Heart right ventricle (tissue), 16 donors: Measurements from ENCODE around the gene UACA. TPM values are rescaled to one million over a fixed set of nuclear protein-coding genes. Genes with fewer than 3 reads are reported as not detected.

Experiments
- ATAC-seq, 8 donors: fragments of 200-7000 bp; cut with Tn5 transposase; one replicate each; pipeline ENCODE4 v1.9.1; 2020; ENCODE audit warnings: mild to moderate bottlenecking in 8 of 8, moderate library complexity in 8 of 8, moderate number of reproducible peaks in 1 of 8
- DNase-seq, 2 donors: peaks; one replicate each; pipeline ENCODE4 v3.0.0-alpha.2; 2020
- H3K27ac ChIP-seq, 10 donors: fragments of 200-600 bp; sonication (generic) in 2 of 10; one replicate each; pipeline versions ENCODE4 v1.5.0 to v1.8.0; 2020 to 2022; ENCODE audit warnings: mild to moderate bottlenecking in 3 of 10
- H3K27me3 ChIP-seq, 7 donors: fragments of 200-600 bp; one replicate each; pipeline ENCODE4 v1.8.0; 2021 to 2022; ENCODE audit warnings: mild to moderate bottlenecking in 2 of 7
- H3K36me3 ChIP-seq, 9 donors: fragments of 200-600 bp; sonication (generic) in 1 of 9; one replicate each; pipeline versions ENCODE4 v1.5.0 to v1.8.0; 2020 to 2022; ENCODE audit warnings: mild to moderate bottlenecking in 2 of 9
- H3K4me1 ChIP-seq, 9 donors: fragments of 200-600 bp; sonication (generic) in 1 of 9; one replicate each; pipeline versions ENCODE4 v1.5.0 to v1.8.0; 2020 to 2022; ENCODE audit warnings: mild to moderate bottlenecking in 4 of 9
- H3K4me3 ChIP-seq, 10 donors: fragments of 200-600 bp; sonication (generic) in 2 of 10; one replicate each; pipeline versions ENCODE4 v1.5.0 to v1.8.0; 2020 to 2022; ENCODE audit warnings: mild to moderate bottlenecking in 7 of 10, moderate library complexity in 2 of 10
- H3K9me3 ChIP-seq, 11 donors: fragments of 200-600 bp in 10 of 11; sonication (generic) in 2 of 11; one replicate each; pipeline versions ENCODE4 v1.5.0 to v1.8.0; 2013 to 2022; ENCODE audit warnings: mild to moderate bottlenecking in 2 of 11, control low read depth in 1 of 11, moderate library complexity in 1 of 11
- WGBS, 2 donors: extraction: QIAGEN DNeasy Blood & Tissue Kit; methylation state at CpG; one replicate each; pipeline ENCODE4 v1.1.7; 2013; ENCODE audit warnings: inconsistent platforms in 1 of 2; 5-methylcytosine and 5-hydroxymethylcytosine counted together
- intact Hi-C, 10 donors: fragments of 100-400 bp; cut with DNase I; formaldehyde crosslinking; loops; one replicate each; pipeline versions ENCODE4 v1.11.1 to v1.14.2; 2022
- long read RNA-seq, 3 donors: library from polyadenylated mRNA; unstranded; transcript quantifications; one replicate each; pipeline ENCODE4 v2.0.0, GENCODE V29; 2020 to 2021
- polyA plus RNA-seq, 2 donors: library from polyadenylated mRNA; stranded (reverse); fragments of 200-250 nt; gene quantifications; one replicate each; pipeline ENCODE4 v1.2.3, GENCODE V29; 2013
- total RNA-seq, 10 donors: library from RNA; stranded (reverse); fragmentation: NEBNext Ultra II Directional in 3 of 10; extraction: Animal tissue kit (Norgen Biotek cat#: 25700) in 3 of 10; gene quantifications; one replicate each; pipeline versions ENCODE4 v1.2.1 to v1.2.4, GENCODE V29; 2021 to 2023
- TF ChIP-seq, protein P1 (sequence below), 9 donors: fragments of 200-600 bp; sonication (generic) in 2 of 9; IDR thresholded peaks; one replicate each; pipeline versions ENCODE4 v1.5.0 to v1.8.0; 2021 to 2022; ENCODE audit warnings: antibody characterized with exemption in 9 of 9, mild to moderate bottlenecking in 5 of 9, moderate library complexity in 1 of 9
- donor health status: Arrhythmogenic right ventricular cardiomyopathy.
- donor health status: ischemic (EF 13 %, LVEDD 7.1; RV severe dilation, severe dysfunction).
- donor health status: healthy with polysubstance abuse.
- donor health status: DM: no; HTN: yes; CAD: no.
- donor health status: DM: no; HTN: no; CAD: no.
- donor health status: ischemic (EF 25% LVEDD 6.9; RV normal size, moderate dysfunction).
- donor health status: ischemic (EF 25% LVEDD 5.7; RV mildly dilated, moderate dysfunction).
- donor health status: healthy.
- donor health status: DM: yes; HTN: yes; CAD: no.
- donor health status: Ischemic cardiomyopathy.
- donor health status: ischemic (EF 35%, LVEDD 5.7; RV mildly dilated, moderate dysfunction).
- donor health status: nonischemic (EF 11% LVEDD 7.7; RV severe dilation, severe dysfunction).
- donor health status: DM: yes; HTN: yes; CAD: no.
- donor health status: PGD.
- donor health status: ischemic (EF 29% LVEDD 5.4; RV normal size, mild dysfunction).
- donor health status: nonischemic (EF 23%, LVEDD 6.1; RV moderate dilation, normal function).

The UACA gene
- total RNA-seq (10 to 100 TPM; 38.4 to 60.3 (median 47.1) TPM), polyA plus RNA-seq (10 to 100 TPM; 14.2 to 75.4 TPM)
- long read RNA-seq, donor 1, full-length matches to known transcripts = 4 of 68 reads
- long read RNA-seq, donor 1, partial matches to known transcripts = 48 of 68 reads
- long read RNA-seq, donor 1, other reads (novel, unspliced or antisense) = 16 of 68 reads
- long read RNA-seq, donor 2, full-length matches to known transcripts = 1 of 76 reads
- long read RNA-seq, donor 2, partial matches to known transcripts = 67 of 76 reads
- long read RNA-seq, donor 2, other reads (novel, unspliced or antisense) = 8 of 76 reads
- long read RNA-seq, donor 3, partial matches to known transcripts = 119 of 156 reads
- long read RNA-seq, donor 3, other reads (novel, unspliced or antisense) = 35 of 156 reads

DNA sequence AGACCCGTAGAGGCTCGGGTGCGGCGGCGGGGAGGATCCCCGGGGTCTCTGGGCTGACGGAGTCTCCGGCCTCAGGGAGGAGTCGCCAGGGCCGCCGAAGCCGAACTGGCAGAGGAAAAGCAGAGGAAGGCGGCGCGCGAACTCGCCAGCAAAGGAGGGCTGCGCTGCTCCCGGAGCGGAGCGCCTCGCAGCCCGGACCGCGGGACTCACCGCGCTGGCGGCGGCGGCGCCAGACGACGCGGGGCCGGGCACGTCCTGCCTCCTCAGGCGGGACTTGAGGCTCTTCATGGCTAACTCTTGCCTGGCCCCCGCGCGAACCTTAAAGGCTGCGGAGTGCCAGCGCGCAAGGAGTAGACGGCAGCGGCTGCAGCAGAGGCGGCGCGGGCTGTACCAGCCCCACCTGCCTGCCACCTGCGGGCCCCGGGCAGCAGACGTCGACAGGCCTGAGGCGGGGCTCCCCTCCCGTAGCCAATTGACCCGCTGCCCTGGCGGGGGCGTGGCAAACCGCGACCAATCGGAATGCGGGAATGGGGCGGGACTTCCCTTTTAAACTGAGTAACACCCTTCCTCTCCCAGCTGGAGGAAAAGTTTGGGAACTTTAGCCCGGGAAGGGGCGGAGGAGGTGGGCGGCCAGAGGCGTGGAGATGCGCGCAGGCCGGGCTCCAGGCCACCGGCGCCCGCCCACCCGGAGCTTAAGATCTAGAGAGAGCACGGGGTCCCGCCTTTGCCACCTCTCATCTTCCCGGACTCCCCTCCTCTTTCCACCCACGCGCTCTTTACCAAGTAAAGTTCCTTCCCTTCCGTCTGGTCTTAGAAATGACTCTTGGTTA is at the start of gene UACA:
UACA (minus strand) TSS at position 439 of the 830 bp plus-strand sequence; CDS start at position 288, 151 bp downstream.
- intact Hi-C loops = loop anchor here in 4 of 10 donors (2.0 to 10.0 kb wide), 5 partner anchors 37 to 81 kb away; no protein-coding TSS in a partner anchor
- ATAC-seq (peak; percentile 97 to 98 (median 98)), DNase-seq (peak; percentile 96 to 98)
- 0% methylated on average over 74 to 79 of the region's 79 CpGs for WGBS, 2 donors
- H3K4me3 ChIP-seq = peak within 1 kb of the TSS; percentile 45 to 99 (median 86)
- TF ChIP-seq, protein P1, sequence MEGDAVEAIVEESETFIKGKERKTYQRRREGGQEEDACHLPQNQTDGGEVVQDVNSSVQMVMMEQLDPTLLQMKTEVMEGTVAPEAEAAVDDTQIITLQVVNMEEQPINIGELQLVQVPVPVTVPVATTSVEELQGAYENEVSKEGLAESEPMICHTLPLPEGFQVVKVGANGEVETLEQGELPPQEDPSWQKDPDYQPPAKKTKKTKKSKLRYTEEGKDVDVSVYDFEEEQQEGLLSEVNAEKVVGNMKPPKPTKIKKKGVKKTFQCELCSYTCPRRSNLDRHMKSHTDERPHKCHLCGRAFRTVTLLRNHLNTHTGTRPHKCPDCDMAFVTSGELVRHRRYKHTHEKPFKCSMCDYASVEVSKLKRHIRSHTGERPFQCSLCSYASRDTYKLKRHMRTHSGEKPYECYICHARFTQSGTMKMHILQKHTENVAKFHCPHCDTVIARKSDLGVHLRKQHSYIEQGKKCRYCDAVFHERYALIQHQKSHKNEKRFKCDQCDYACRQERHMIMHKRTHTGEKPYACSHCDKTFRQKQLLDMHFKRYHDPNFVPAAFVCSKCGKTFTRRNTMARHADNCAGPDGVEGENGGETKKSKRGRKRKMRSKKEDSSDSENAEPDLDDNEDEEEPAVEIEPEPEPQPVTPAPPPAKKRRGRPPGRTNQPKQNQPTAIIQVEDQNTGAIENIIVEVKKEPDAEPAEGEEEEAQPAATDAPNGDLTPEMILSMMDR (IDR thresholded peaks at IDR 0.05) = peak in 5 of 9 donors; percentile 12 to 57 (median 46)
- H3K36me3 ChIP-seq = peaks cover 0 to 8% (median 0%) of the 10 kb centered on the region in 9 donors
- H3K9me3 ChIP-seq = no peaks in the 10 kb centered on the region
- H3K27ac ChIP-seq = peak within 1 kb of the TSS; percentile 91 to 100 (median 94)
- peaks cover 0 to 42% (median 0%) of the 10 kb centered on the region in 7 donors for H3K27me3 ChIP-seq
- H3K4me1 ChIP-seq = peaks cover under 1 to 75% (median 67%) of the 10 kb centered on the region in 9 donors

DNA sequence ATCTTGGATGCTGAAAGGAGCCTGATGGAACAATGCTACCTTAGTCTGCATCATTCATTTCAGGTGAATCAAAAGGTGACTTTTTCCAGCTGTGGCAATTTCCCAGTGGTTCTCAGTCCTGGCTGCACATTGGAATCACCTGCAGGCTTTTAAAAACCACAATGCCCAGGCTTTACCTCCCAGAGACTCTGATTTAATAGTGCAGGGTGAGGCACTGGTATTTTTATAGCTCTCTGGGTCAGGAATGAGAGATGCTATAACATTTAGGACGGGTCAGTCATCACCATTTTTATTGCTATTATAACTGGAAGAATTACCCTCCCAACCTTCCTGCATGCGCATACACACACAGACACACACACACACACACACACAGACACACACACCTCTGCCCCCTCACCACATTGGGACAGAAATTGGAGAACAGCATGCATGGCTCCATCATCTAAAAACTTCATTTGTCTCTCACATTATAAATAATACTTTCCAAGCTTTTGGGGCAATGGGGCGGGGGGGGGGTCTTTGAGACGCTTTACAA is 49.5 kb upstream of the UACA start:
- intact Hi-C loops = loop anchor here (1.0 to 10.0 kb wide), 9 partner anchors 46 to 248 kb away; no protein-coding TSS in a partner anchor
- TF ChIP-seq, protein P1 (IDR thresholded peaks at IDR 0.05) = no peak

DNA sequence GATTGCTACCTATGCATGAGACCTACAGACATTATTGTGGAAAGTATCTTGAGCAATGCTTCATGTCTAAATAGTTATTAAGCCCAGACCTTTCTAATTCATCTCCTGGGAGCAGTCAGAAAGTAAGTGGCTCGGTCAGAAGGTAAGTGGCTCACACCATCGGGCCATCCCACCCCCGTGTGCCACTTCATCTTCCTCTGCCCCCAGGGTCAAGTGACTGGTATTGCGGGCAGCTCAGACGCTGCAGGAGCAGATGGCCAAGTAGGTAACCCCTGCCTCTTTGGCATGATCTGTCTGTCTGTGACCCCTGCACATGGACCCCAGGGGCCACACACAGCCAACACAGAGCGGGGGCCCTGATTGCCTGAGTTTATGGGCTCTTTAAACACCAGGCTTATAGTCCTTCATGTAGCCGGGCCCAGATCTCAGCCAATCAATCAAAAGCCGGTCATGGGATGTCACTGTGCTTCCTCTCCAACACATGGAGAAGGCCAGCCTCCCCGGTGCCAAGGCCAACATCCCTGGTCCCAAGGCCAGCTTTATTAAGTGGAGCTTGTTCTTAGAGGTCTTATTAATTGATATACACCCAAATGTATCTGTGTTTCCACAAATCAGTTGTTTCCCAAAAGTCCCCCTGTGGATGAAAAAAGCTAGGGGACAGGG is 47.7 kb upstream of the UACA start:
- ATAC-seq (peak in 2 of 8 donors; percentile 8 to 24), DNase-seq (no peak)
- 79 to 86% methylated on average over 9 of the region's 9 CpGs for WGBS, 2 donors
- no peaks in the 10 kb centered on the region for H3K9me3 ChIP-seq
- no peaks in the 10 kb centered on the region for H3K27me3 ChIP-seq
- H3K4me1 ChIP-seq = peaks cover 0 to 33% (median 12%) of the 10 kb centered on the region in 9 donors
- no peaks in the 10 kb centered on the region for H3K36me3 ChIP-seq
- intact Hi-C loops = loop anchor here in 9 of 10 donors (5.0 to 10.0 kb wide), 7 partner anchors 44 to 246 kb away; no protein-coding TSS in a partner anchor
- H3K4me3 ChIP-seq = no peak overlapping the region
- TF ChIP-seq, protein P1 (IDR thresholded peaks at IDR 0.05) = no peak
- no peak overlapping the region for H3K27ac ChIP-seq

More for the DNA sequence above, 49.5 kb upstream of the UACA start:
- no peak for DNase-seq
- Histone ChIP-seq H3K27me3 (no peaks in the 10 kb centered on the region), H3K4me3 (no peak overlapping the region), H3K36me3 (no peaks in the 10 kb centered on the region), H3K4me1 (peaks cover 0 to 16% (median 4%) of the 10 kb centered on the region in 9 donors), H3K27ac (no peak overlapping the region), H3K9me3 (no peaks in the 10 kb centered on the region)
- ATAC-seq = no peak
- 93 to 97% methylated on average over 4 of the region's 4 CpGs for WGBS, 2 donors
